SU-DHL-6 (cell line): ENCODE results near the gene WDR86.

Source experiments
- EZH2phosphoT487 ChIP-seq: fragments of 200-600 bp; sonication (generic), shearing (Covaris generic); conservative IDR thresholded peaks from 2 replicates; pipeline ENCODE4 v1.6.1; 2018; ENCODE audit warnings: mild to moderate bottlenecking, antibody characterized with exemption, low read length, moderate library complexity, mixed read lengths
- TF ChIP-seq, protein P1 (sequence below): fragments of 200-600 bp; sonication (generic); IDR thresholded peaks from one replicate; pipeline ENCODE4 v1.5.1; 2017; ENCODE audit warnings: antibody characterized with exemption, mild to moderate bottlenecking, low read length, moderate library complexity; ENCODE audit not compliant: insufficient read depth, poor library complexity, severe bottlenecking

DNA sequence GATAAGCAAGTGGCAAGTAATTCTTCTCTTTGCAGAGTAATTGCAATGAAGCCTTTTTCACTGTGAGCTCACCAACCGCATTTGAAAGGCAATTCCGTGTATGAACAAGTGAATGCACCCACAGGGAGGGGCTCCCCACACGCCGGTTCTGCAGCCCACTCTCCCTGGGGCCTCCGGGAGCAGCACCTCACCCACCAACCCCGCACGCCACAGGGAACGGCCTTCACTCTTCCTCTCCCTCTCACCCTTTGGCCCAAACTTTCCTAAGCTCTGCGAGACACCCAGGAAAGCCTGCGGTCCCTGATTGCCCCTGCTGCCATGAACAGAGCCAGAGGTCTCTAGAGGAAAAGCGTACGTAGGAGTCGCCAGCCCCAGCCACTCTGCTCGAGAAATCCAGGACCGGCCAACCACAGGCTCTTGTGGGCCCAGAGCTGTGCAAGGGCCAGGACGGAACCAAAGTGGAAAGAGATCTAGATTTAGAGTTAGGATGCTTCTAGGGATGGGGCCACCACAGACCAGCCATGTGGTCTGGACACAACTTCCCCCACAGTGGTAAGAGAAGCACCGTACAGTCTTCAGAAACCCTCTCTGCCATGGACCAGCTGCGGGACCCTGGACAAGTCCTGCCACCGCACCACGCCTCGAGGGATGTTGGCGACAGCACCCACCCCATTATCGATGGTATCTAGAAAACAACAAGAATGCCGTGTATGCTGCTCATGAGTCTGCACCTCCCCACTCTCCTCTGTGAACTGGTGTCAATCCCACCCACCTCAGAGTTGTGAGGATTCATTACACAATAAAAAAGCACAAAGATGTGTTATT is 3.6 kb downstream of the WDR86 start:
- TF ChIP-seq, protein P1, sequence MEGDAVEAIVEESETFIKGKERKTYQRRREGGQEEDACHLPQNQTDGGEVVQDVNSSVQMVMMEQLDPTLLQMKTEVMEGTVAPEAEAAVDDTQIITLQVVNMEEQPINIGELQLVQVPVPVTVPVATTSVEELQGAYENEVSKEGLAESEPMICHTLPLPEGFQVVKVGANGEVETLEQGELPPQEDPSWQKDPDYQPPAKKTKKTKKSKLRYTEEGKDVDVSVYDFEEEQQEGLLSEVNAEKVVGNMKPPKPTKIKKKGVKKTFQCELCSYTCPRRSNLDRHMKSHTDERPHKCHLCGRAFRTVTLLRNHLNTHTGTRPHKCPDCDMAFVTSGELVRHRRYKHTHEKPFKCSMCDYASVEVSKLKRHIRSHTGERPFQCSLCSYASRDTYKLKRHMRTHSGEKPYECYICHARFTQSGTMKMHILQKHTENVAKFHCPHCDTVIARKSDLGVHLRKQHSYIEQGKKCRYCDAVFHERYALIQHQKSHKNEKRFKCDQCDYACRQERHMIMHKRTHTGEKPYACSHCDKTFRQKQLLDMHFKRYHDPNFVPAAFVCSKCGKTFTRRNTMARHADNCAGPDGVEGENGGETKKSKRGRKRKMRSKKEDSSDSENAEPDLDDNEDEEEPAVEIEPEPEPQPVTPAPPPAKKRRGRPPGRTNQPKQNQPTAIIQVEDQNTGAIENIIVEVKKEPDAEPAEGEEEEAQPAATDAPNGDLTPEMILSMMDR = no peak
- no peak for TF ChIP-seq EZH2phosphoT487
